Measurements from ENCODE around the gene DNAH10.

The DNAH10 gene

DNA sequence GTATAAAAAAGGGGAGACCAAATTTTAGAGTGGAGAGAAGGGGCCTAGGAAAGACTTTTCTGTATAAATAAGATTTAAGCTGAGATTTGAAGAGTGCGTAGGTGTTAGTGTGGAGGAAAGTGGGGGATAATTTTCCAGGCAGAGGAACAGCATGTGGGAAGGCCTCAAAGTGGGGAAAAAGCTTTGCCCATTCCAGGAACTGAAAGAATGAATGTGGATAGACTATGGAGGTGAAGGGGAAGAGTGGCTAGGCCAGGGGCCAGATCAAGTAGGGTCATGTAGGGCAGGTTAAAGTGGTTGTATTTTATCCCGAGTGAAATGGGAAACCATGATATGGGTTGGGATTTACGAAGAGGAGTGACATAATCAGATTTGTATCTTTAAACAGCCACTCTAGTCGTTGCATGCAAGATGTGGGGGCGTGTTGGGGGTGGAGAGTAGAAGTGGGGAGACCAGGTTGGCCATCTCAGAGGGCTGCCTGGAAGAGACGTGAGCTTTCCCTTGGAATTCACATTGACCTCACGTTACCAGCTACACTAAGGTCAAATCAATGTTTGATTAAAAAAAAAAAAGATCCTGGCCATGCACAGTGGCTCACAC, 214.2 kb downstream of the DNAH10 start:
- no peak for DNase-seq

DNA sequence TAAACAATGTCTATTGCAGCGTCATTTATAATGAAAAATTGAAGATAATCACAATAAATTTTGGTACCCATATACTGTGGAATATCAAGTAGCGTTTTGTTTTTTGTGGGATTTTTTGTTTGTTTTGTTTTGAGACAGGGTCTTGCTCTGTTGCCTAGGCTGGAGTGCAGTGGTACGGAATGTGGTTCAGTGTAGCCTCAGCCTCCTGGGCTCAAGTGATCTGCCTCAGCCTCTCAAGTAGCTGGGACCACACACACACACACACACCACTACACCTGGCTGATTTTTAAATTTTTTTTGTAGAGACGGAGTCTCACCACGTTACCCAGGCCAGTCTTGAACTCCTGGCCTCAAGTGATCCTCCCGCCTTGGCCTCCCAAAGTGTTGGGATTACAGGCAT, 217.5 kb downstream of the DNAH10 start:
- DNase-seq: no peak

DNA sequence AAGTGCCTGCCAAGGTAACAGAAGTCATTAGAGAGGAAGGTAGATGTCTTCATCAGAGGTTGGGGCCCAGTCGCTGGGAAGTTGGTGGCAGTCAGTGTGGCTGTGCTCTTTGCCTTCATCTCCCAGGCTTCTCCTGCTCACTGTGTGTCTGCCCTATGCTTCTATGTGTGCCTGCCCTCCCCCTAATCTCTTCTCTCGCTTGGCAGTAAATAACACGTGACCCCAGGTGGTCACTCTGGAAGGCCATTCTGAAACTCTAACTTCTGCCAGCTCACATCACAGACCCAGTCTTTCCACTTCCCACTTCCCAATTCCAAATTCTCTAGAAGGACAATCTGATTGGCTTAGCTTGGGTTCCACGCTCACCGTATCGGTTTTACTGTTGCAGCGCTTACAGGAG, 220.2 kb downstream of the DNAH10 start:
- no peak for DNase-seq

DNA sequence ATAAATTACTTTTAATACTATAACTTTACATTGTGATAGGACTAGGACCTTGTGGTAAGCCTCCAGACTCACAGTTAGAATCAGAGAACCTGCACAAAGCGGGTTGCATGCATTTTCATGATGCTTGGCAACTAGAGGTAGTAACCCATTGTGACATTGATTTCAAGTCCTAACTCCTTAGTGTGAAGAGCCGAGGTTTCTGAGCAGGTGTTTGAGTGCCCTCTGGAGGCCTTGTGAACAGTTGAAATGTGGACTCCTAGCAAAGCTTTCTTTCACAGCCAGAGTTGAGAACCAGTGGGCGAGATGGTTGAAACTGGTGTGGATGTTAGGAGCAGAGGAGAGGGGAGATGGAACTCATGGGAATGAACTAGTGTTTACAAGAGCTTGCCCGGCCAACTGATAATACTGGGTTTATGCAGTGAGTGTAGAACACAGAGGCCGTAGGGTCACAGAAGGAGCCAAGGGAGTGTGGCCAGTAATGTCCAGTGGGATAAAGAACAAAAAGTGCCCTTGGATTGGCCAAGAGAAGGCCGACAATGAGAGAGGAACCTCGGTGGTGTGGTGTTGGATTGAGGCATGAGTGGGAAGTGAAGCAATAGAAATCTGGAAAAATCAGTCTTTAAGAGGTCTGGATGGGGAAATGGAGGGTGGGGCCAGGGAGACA, 221.9 kb downstream of the DNAH10 start:
- DNase-seq: peak; percentile 9

DNA sequence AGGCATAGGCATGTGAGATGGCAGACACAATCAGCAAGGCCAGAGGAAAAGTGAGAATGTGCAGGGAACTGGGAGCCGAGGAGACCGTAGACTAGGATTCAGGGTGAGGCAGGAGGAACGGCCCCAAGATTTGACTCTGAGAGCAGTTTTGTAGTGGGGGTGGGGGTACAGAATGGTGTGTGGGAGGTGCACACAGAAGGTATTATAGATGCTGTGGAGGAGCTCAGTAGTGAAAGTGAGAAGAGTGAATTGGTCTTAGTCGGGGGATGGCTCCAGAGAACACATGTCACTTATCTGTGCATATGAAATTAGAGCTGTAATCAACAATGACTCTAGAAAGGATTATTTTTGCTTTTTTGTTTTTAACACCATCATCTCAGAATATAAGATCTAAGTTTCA, 222.8 kb downstream of the DNAH10 start:
- no peak for DNase-seq
